Thoracic aorta (tissue), 2 donors: ENCODE measurements around the gene EIF4E2. TPM values are rescaled to one million over a fixed set of nuclear protein-coding genes. Genes with fewer than 3 reads are reported as not detected.

Experiments used
- ATAC-seq: fragments of 150-250 bp; one replicate; pipeline ENCODE4 v1.8.0; 2017; ENCODE audit warnings: low read depth; ENCODE audit not compliant: insufficient number of reproducible peaks, low FRiP score
- DNase-seq: peaks from one replicate; pipeline ENCODE4 v3.0.0-alpha.2; 2020; ENCODE audit warnings: low spot score
- H3K27ac ChIP-seq, 2 donors: fragments of 200-600 bp; sonication (generic); 1 replicate in 1 of 2; 2 replicates in 1 of 2; pipeline ENCODE4 v1.5.1; 2016; ENCODE audit warnings: mild to moderate bottlenecking in 2 of 2, moderate library complexity in 2 of 2
- H3K27me3 ChIP-seq: fragments of 200-600 bp; sonication (generic); replicated peaks from 2 replicates; pipeline ENCODE4 v1.6.0; 2016; ENCODE audit warnings: mild to moderate bottlenecking; ENCODE audit not compliant: insufficient read depth
- H3K36me3 ChIP-seq: fragments of 200-600 bp; sonication (generic); one replicate; pipeline ENCODE4 v1.5.1; 2016
- H3K4me1 ChIP-seq, 2 donors: fragments of 200-600 bp; sonication (generic); 1 replicate in 1 of 2; 2 replicates in 1 of 2; pipeline versions ENCODE4 v1.5.1 to v1.6.0; 2016; ENCODE audit warnings: low read depth in 2 of 2, mild to moderate bottlenecking in 1 of 2; ENCODE audit not compliant: control insufficient read depth in 1 of 2
- H3K4me3 ChIP-seq: fragments of 200-600 bp; sonication (generic); 2 replicates; pipeline ENCODE4 v1.5.1; 2016; ENCODE audit warnings: mild to moderate bottlenecking
- H3K9me3 ChIP-seq: fragments of 200-600 bp; sonication (generic); 2 replicates; pipeline ENCODE4 v1.5.1; 2016
- total RNA-seq, 2 donors: library from RNA; depleted of rRNA; stranded (reverse); fragments of >200 nt; gene quantifications; one replicate each; pipeline versions ENCODE4 v1.1.0 to v1.2.3, GENCODE V29; 2016
- TF ChIP-seq, protein P1 (sequence below): fragments of 200-600 bp; sonication (generic); IDR thresholded peaks from one replicate; pipeline ENCODE4 v1.5.1; 2019; ENCODE audit warnings: antibody characterized with exemption

EIF4E2 gene
- total RNA-seq, 2 donors from 2014 or later: 42.2 to 51.1 TPM

DNA sequence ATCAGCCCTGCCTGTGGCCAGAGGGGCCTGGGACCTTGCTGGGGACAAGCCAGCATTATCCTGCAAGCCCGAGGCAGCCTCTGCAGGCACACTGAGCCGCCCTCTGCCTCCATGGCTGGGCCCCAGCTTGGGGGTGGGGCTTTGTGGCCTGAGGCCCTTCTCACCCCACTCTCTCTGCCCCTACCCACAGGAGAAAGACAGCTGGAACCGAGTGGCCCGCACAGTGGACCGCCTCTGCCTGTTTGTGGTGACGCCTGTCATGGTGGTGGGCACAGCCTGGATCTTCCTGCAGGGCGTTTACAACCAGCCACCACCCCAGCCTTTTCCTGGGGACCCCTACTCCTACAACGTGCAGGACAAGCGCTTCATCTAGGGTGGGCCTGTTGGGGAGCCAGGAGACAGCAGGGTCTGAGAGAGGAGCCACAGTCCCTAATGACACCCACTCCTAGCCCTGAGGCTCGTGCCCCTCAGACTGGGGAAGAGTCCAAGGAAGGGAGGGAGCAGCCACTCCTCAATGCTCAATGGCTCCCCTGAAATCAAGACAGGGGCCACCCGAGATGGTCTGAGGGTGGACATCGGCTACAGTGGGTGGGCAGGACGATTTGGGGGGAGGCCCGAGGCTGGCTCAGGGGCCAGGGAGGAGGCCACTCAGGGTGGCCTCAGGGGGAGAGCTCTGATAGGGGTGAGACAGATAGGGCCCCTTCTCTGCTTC is 15.4 kb upstream of the EIF4E2 start:
- Histone ChIP-seq H3K36me3 (no peaks in the 10 kb centered on the region), H3K27me3 (no peaks in the 10 kb centered on the region), H3K4me1 (no peaks in the 10 kb centered on the region), H3K27ac (no peak overlapping the region), H3K4me3 (no peak overlapping the region), H3K9me3 (peaks cover 3% of the 10 kb centered on the region)
- TF ChIP-seq, protein P1, sequence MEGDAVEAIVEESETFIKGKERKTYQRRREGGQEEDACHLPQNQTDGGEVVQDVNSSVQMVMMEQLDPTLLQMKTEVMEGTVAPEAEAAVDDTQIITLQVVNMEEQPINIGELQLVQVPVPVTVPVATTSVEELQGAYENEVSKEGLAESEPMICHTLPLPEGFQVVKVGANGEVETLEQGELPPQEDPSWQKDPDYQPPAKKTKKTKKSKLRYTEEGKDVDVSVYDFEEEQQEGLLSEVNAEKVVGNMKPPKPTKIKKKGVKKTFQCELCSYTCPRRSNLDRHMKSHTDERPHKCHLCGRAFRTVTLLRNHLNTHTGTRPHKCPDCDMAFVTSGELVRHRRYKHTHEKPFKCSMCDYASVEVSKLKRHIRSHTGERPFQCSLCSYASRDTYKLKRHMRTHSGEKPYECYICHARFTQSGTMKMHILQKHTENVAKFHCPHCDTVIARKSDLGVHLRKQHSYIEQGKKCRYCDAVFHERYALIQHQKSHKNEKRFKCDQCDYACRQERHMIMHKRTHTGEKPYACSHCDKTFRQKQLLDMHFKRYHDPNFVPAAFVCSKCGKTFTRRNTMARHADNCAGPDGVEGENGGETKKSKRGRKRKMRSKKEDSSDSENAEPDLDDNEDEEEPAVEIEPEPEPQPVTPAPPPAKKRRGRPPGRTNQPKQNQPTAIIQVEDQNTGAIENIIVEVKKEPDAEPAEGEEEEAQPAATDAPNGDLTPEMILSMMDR: no peak
- ATAC-seq (no peak), DNase-seq (no peak)

DNA sequence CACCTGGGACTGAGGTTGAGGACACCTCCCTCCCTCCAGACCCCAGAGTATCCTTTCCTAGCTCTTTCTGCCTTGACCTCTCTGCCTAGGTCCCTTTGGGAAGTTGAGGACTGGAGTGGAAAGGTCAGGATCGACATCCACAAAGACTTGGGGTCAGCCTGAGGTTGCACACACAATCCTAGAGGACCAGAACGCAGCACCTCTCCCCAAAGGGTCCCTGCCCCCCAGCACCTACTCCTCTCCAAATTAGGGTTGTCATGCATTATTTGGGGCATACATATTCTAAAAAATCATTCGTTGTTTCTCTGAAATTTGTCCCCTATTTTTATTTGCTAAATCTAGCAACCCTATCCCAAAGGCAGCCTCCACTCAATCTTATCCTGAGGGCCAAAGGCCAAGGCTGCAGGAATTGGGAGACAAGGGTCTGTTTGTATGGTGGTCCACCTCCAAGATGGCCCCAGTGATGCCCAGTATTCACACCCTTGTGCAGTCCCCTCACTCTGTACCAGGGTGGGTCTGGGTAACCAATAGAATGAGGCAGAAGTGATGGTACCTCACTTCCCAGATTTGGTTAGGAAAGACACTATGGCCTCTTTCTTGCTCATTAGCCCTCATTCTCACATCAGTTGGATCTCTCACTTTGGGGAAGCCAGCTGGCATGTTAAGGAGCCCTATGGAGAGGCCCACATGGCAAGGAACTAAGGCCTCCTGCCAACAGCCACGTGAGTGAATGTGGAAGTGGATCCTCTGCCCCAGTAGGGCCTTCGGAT is 14.5 kb upstream of the EIF4E2 start:
- Histone ChIP-seq H3K27ac (no peak overlapping the region), H3K27me3 (no peaks in the 10 kb centered on the region), H3K4me3 (no peak overlapping the region), H3K36me3 (no peaks in the 10 kb centered on the region), H3K9me3 (peaks cover 3% of the 10 kb centered on the region), H3K4me1 (no peaks in the 10 kb centered on the region)
- no peak for ATAC-seq
- no peak for DNase-seq
- TF ChIP-seq, protein P1: no peak

DNA sequence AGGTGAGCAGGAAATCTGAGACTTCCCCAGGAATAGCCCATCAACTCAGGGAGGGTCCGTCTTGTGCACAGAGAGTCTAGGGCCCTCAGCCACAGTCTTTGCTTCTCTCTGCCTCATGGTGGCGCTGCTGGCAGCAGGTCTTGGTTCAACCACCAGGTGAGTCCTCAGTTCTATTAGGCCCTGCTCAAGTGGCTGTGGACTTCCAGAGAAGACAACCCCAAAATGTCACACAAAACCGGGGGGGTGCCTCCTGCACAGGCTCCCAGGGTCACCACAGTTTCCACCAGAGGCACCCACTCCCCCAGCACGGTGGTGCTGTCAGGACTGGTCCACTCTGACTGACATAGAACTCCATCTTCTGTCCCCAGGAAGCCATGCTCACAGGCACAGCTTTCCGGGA is 13.4 kb upstream of the EIF4E2 start:
- H3K27me3 ChIP-seq: no peaks in the 10 kb centered on the region

DNA sequence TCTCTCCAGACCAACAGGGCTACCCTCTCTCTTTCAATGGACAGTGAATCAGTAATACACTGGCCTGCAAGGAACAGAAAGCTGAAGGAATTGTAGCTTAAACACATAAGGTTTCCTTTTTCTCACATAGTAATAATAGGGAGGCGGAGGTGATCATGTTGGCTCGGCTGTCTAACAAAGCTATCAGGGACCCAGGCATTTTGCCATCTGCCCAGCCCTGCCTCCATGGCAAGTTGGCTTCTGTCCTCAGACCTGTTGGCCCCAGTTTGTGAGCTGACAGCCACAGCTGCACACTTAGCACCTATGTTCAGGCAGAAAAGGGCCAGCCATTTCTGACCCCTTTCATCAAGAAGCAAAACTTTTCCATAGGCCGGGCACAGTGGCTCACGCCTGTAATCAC is 13.0 kb upstream of the EIF4E2 start:
- no peak overlapping the region for H3K4me3 ChIP-seq
- TF ChIP-seq, protein P1: no peak
- no peaks in the 10 kb centered on the region for H3K36me3 ChIP-seq
- H3K4me1 ChIP-seq: no peaks in the 10 kb centered on the region
- DNase-seq (no peak), ATAC-seq (no peak)
- H3K27me3 ChIP-seq: no peaks in the 10 kb centered on the region
- peaks cover 3% of the 10 kb centered on the region for H3K9me3 ChIP-seq
- H3K27ac ChIP-seq: no peak overlapping the region

More for the DNA sequence above, 13.4 kb upstream of the EIF4E2 start:
- DNase-seq (no peak), ATAC-seq (no peak)
- H3K36me3 ChIP-seq: no peaks in the 10 kb centered on the region
- no peaks in the 10 kb centered on the region for H3K4me1 ChIP-seq
- TF ChIP-seq, protein P1: no peak
- no peak overlapping the region for H3K27ac ChIP-seq
- H3K4me3 ChIP-seq: no peak overlapping the region
- peaks cover 3% of the 10 kb centered on the region for H3K9me3 ChIP-seq

DNA sequence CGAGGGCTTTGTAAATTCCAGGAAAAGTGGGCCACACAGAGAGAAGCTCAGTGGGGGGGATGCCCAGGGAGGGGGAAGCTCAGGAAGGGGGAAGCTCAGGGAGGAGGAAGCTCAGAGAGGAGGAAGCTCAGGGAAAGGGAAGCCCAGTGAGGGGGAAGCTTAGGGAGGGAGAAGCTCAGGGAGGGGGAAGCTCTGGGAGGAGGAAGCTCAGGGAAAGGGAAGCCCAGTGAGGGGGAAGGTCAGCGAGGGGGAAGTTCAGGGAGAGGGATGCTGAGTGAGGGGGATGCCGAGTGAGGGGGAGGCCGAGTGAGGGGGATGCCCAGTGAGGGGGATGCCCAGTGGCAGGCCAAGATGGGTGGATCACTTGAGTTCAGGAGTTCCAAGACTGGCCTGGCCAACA is 11.8 kb upstream of the EIF4E2 start:
- no peak for ATAC-seq
- Histone ChIP-seq H3K9me3 (peaks cover 3% of the 10 kb centered on the region), H3K27me3 (no peaks in the 10 kb centered on the region), H3K36me3 (no peaks in the 10 kb centered on the region), H3K4me1 (no peaks in the 10 kb centered on the region), H3K4me3 (no peak overlapping the region), H3K27ac (no peak overlapping the region)
- no peak for DNase-seq
- TF ChIP-seq, protein P1: no peak
